K562 (cell line): Measurements from ENCODE around the gene RNF11. TPM values are rescaled to one million over a fixed set of nuclear protein-coding genes. Genes with fewer than 3 reads are reported as not detected.

ENCODE experiments used
- AFF4 ChIP-seq: sonication (generic); formaldehyde crosslinking; IDR thresholded peaks from 2 replicates; pipeline ENCODE4 v1.8.0; 2023; ENCODE audit warnings: mild to moderate bottlenecking, missing genetic modification reagents
- ARID1B ChIP-seq: fragments of 450-650 bp; IDR thresholded peaks from 2 replicates; pipeline ENCODE4 v1.6.1; 2016; ENCODE audit warnings: antibody characterized with exemption, mild to moderate bottlenecking, inconsistent platforms
- CHD1 ChIP-seq: fragments of 200-600 bp; sonication (generic); IDR thresholded peaks from one replicate; pipeline ENCODE4 v1.6.1; 2012; ENCODE audit warnings: mild to moderate bottlenecking, moderate library complexity, low read length, inconsistent platforms
- CXXC5 ChIP-seq: fragments of 250-450 bp; sonication (Bioruptor Pico); IDR thresholded peaks from 2 replicates; pipeline ENCODE4 v1.8.0; 2022; ENCODE audit warnings: inconsistent platforms, mild to moderate bottlenecking, moderate library complexity
- EP400 ChIP-seq: fragments of 450-650 bp; IDR thresholded peaks from 2 replicates; pipeline ENCODE4 v1.6.1; 2017; ENCODE audit warnings: antibody characterized with exemption, mild to moderate bottlenecking, moderate library complexity
- ETV5 ChIP-seq: sonication (generic); formaldehyde crosslinking; IDR thresholded peaks from 2 replicates; pipeline ENCODE4 v1.4.0; 2020; ENCODE audit warnings: low read depth, mild to moderate bottlenecking, missing genetic modification reagents
- GABPA ChIP-seq: fragments of 200-800 bp; sonication (Bioruptor generic); conservative IDR thresholded peaks from 2 replicates; pipeline ENCODE4 v1.6.1; 2016; ENCODE audit warnings: low read depth, missing genetic modification characterization, missing compliant biosample characterization
- GTF2F1 ChIP-seq: IDR thresholded peaks from 2 replicates; pipeline ENCODE4 v1.6.1; 2011; ENCODE audit warnings: low read depth, low read length, improper control_type of control experiment
- HMG20A ChIP-seq: fragments of 450-650 bp; formaldehyde crosslinking; conservative IDR thresholded peaks from 2 replicates; pipeline ENCODE4 v1.4.0; 2020; ENCODE audit warnings: mild to moderate bottlenecking, mixed read lengths
- KAT7 ChIP-seq: sonication (generic); formaldehyde crosslinking; IDR thresholded peaks from 2 replicates; pipeline ENCODE4 v1.8.0; 2022; ENCODE audit warnings: missing genetic modification reagents, mild to moderate bottlenecking, borderline replicate concordance
- KDM5B ChIP-seq: fragments of 200-600 bp; sonication (generic); IDR thresholded peaks from 2 replicates; pipeline ENCODE4 v1.6.1; 2012; ENCODE audit warnings: low read depth, mild to moderate bottlenecking, moderate library complexity, low read length, control low read depth, inconsistent platforms; ENCODE audit not compliant: insufficient replicate concordance
- RBBP5 ChIP-seq: fragments of 200-600 bp; sonication (generic); IDR thresholded peaks from 2 replicates; pipeline ENCODE4 v1.6.1; 2012; ENCODE audit warnings: borderline replicate concordance, mild to moderate bottlenecking, low read length, control low read depth, inconsistent platforms; ENCODE audit not compliant: insufficient read depth, poor library complexity, severe bottlenecking
- TARDBP ChIP-seq: fragments of 450-650 bp; IDR thresholded peaks from 2 replicates; pipeline ENCODE4 v1.6.1; 2016
- ZEB2 ChIP-seq: fragments of 450-650 bp; IDR thresholded peaks from 2 replicates; pipeline ENCODE4 v1.6.1; 2016
- polyA plus RNA-seq, 8 experiments: library from polyadenylated mRNA; depleted of rRNA in 4 of 8; stranded (reverse) in 5 of 8; unstranded in 3 of 8; fragments of >200 nt; fragmentation: Nextera tagmentation in 2 of 8; fragmentation: Illumina TruSeq in 1 of 8; extraction: Ambion mirVana in 2 of 8; extraction: Trizol in 1 of 8; gene quantifications; 2 replicates each; pipeline versions ENCODE4 v1.2.1 to v1.2.3, GENCODE V29; 2011 to 2014; ENCODE audit warnings: inconsistent platforms in 1 of 8, missing spikeins in 1 of 8
- total RNA-seq, 7 experiments: library from RNA; depleted of rRNA in 6 of 7; stranded (reverse); fragments of >200 nt in 6 of 7; fragmentation: Illumina TruSeq in 2 of 7; extraction: Trizol in 2 of 7; gene quantifications; 2 replicates each; pipeline versions ENCODE4 v1.2.1 to v1.2.3, GENCODE V29; 2011 to 2021; ENCODE audit warnings: low replicate concordance in 1 of 7

The RNF11 gene
- total and polyA plus RNA-seq, 9 of the 15 experiments (the other 6 are each of a cell fraction or from before 2014, with no cell fraction given) = 5.7 to 34.3 (median 23.1) TPM

- TF ChIP-seq AFF4 (CRISPR knock-in tag) (0 out of 2 replicates have a peak, but pooled peaks have one; percentile 15), KAT7 (CRISPR knock-in tag) (0 out of 2 replicates have a peak, but pooled peaks have one; percentile 7), RBBP5 (peak; percentile 38), HMG20A (CRISPR knock-in tag) (no peak), GTF2F1 (no peak), CHD1 (peak; percentile 25), EP400 (0 out of 2 replicates have a peak, but pooled peaks have one; percentile 23), CXXC5 (CRISPR knock-in tag) (peak; percentile 39; the same call in 1 of the 2 replicates), ETV5 (CRISPR knock-in tag) (0 out of 2 replicates have a peak, but pooled peaks have one; percentile 25), TARDBP (no peak), ARID1B (0 out of 2 replicates have a peak, but pooled peaks have one; percentile 14), GABPA (tag) (peak; percentile 38; the same call in 1 of the 2 replicates), ZEB2 (peak; percentile 42; the same call in 1 of the 2 replicates), KDM5B (peak; percentile 53)
Measured at GRCh38 chr1:51238034-51238403, 1.9 kb downstream of the RNF11 start (continued).
